GM21737 (cell line): ENCODE data around the gene SLC27A3.

Source experiments
- ATAC-seq: cut with Tn5 transposase; IDR thresholded peaks from one replicate; pipeline ENCODE4 v1.9.1; 2021; ENCODE audit warnings: mild to moderate bottlenecking, moderate library complexity; ENCODE audit not compliant: unreplicated experiment

Gene SLC27A3

DNA sequence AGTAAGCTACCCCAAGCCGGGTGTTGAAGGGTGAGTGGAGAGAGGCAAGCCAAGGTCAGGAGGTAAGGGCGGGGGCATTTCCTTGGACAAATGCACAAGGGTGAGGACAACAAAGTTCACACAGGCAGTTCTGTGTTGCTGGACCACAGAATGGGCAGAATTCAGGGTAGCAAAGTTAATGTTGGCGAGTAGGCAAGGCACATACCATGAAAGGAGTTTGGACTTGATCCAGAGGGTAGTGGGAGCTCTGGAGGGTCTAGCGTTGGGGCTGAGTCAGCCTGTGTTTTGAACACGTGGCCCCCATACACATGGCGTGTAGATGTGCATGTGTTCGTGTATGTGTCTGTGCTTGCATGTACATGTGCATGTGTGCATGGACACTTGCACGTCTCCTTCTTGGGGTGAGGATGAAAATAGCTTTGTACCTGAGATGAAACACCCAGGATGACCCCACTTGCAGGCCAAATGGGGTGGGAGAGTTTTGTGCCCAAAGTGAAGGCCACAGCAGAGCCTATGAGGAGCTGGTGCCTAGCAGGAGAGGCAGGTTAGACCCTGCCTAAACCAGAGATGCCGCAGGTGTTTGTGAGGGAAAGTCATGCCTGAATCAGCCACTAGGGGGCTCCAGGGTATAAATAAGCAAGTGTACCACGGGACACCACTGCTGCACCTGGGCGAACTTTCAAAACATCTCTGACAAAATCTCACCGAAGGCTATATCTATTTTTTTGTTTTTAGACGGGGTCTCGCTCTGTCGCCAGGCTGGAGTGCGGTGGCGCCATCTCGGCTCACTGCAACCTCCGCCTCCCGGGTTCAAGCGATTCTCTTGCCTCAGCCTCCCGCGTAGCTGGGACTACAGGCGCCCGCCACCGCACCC is 21.8 kb downstream of the SLC27A3 start:
- ATAC-seq = no peak

DNA sequence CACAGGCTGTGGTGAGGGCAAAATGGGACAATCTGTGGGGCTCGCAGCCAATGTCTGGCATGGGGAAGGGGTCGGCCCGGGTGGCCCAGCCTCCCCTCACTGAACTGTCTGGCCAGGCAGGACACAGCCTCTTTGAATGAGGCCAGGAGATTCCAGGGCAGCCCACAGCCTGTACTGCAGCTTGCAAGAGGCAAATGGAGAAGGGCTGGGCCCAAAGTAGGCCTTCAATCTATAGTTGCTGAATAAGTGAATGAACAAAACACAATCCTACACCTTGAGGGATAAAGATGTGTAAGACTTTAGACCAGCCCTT is 23.2 kb downstream of the SLC27A3 start:
- ATAC-seq = no peak

DNA sequence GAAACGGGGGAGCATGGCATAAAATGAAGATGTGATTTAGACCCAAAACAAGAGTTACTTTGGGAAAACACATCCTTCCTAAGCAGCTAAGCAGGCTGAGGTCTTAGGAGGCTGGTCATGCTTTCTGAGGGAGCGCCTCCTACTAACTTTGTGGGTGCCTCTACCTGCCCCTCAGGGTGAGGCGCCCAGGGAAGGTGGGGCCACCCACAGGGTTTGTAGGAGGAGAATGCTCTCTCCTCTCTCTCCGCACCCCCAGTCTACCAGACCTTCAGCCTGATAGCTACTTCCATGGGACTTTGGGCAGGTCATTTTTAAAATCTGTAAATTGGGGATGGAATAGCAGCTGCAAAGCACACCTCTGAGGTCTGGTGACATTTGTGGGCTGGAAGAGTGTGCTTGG is 23.8 kb downstream of the SLC27A3 start:
- ATAC-seq = no peak

DNA sequence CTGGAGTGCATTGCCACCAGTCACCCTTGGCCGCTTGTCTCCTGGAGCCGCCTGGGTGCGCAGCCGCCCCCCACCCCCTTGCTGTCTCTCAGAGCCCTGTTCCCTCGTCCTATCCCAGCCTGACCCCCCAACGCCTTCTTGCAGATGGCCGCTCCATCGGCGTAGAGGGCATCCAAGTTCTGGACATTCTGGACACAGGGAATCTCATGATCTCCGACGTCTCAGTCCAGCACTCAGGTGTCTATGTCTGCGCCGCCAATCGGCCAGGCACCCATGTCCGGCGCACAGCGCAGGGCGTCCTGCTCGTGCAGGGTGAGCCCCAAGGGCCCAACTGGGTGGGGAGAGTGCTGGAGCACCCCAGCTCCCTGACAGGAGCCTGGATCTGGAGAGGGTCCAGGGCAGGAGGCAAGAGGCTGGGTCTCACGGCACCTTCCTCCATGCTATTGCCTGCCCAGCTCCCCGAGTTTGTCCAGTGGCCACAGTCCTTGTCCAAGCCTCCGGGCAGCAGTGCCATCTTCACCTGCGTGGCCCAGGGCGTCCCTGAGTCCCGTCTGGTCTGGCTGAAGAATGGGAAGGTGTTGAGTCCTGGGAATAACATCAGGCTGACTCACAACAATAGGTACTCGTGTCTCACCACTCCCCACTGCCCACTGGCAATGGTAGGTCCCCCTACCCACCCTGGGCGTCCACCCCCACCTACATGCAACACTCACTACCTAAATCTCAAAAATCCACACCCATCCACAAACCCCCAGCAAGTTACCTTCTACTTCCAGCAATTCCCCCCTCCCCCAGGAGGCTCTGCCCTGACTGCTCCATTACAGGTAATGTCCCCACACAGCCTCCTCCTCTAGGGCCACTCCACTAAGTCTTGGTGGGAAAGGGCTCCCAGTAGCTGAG is 24.6 kb downstream of the SLC27A3 start:
- ATAC-seq = no peak

DNA sequence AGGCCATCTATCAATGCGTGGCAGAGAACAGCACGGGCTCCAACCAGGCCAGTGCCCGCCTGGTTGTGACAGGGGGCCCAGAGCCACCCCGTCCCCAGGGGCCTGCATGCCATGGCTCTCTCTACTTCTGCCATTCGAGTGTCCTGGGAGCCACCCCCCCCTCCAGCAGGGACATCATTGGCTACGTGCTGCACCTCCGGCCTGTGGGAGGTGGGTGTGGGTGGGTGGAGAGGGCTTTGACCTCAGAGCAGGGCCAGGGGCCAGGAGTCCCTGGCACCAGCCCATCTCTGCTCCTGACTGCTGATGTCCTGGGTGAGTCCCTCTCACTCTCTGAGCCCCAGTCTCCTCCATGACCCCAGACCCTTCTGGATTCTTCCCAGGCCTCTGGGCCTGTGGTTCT is 25.3 kb downstream of the SLC27A3 start:
- no peak for ATAC-seq

DNA sequence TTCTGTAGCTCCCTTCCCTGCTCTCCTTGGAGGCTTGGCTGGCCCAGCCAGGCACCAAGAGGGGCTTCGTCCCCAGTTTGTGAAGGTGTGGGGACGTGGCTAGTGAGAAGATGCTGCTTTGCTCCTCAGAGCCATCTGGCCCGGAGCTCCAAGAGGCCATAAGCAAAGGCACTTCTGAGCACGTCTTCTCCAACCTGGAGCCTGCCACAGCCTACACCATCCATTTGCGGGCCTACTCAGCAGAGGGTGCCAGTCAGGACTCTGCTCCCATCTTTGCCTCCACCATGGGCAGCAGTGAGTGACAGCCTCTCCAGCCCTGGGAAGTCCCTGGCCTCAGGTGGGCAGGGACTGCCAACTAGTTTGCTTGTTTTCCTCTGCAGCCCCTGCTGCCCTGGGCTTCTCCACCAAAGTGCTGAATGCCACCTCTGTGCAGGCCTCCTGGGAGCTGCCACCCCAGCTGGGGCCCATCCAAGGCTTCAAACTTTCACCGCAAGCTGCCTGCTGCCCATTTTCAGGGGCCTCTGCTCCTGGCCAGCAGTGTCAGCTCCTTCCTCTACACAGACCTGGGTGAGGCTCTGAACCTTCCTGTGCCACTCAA is 25.9 kb downstream of the SLC27A3 start:
- ATAC-seq = no peak

DNA sequence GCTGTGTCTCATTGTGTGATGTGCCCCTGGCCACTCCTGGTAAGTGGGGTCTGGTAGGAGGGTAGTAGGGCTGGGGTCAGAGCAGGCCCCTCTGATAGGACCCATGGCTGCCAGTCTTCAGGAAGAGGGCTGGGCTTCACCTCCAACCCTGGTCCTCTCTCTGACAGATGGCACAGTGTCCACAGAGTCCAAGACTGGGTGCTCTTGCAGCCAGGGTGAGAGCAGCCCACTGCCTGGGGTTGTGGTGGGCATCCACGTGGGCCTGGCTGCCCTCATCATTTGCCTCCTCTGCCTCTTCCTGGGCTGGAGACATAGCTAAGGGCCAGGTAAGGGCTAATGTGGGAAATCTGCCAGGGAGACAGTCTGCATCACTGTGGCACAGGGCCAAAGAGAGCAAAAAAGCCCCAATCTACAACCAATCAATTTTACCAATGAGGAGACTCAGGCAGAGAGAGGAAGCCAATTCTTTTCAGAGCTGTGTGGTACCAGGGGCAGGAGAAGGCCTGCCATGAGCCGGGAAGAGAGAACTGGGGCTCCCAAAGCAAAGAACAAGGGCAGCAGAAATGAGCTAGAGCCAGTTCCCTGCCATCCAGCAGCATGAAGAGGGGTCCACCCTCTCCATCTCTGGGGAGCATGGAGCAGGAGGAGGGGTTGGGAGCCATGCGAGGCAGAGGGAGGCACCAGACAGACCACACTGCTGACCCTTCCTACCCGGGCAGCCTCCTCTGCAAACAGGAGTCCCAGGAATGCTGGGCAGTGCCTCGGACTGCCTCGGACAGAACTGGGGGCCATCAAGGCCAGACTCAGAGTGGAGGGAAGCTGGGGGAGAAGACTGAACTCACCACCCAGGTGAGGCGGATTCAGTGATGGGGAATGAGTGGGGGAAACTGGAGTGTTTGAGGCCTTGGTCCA is 26.8 kb downstream of the SLC27A3 start:
- ATAC-seq = no peak

DNA sequence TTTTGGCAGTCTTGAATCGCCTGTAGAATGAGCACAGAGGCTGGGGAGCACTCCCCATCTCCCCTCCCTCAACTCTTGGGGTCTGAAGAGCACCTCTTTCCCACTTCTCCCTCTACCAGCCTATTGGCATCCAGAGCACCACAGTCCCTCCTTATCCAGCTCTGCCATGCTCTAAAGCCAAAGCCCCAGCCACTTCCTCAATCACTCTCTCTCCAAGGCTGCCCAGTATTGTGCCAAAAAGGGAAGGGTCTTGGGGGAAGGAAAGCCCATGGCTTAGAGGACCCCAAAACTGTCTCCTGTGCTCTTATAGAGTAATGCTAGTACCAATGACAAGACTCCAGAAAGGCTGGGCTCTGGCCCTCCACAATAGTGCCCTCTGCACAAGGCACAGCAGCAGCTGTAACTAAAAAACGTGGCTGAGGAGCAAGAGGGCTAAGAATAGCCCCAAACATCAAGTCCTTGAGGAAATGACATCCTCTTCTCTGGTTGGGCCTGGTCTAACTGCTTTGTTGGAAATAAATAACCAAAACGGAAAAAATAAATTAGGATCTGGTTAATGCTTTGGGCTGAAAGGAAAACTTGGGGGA is 28.4 kb downstream of the SLC27A3 start:
- no peak for ATAC-seq

DNA sequence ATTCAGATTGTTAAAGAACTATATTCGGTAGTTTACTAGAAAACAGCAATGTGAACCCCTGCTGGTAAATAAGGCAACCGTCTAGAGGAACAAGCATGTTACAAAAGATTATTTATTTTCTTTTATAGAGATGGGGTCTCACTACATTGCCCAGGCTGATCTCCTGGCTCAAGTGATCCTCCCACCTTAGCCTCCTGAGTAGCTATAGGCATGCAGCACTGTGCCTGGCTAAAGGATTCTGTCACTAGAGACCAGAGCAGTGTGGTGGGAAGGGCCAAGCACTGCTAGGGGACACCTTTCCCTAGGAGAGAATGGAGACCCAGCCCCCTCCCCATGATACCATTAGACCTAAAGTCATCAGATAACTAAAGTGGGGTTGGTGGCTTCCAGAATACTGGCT is 28.9 kb downstream of the SLC27A3 start:
- no peak for ATAC-seq

DNA sequence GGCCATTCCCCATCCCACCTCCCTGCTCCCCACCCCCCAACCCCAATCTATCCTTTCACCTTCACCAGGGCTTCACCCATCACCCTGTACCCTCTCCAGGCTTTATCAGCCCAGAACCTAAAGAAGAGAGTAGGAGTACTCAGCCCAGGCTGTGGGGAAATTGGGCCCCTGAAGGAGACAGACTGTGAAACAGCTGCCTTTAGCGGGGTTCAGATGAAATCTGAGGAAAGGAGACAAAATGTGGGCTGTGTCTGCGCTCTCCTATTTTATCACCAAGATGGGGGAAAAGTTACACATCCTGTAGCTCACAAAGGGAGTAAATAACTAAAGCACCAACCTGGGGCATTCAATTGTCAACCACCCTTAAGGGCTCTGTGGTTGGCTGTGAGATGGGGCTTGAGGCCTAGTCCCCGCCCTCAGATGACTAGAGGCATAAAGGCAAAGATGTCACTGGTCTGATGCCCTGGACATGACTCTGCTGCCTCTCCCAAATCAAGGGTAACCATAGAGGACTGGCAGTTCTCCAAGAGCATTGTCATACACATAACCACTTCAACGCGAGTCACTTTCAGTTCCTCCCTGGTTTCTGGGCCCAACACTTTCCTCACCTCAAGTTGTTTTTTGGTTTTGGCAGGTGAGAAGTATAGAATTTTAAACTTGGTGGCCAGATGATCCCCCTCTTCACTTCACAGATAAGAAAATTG is 30.0 kb downstream of the SLC27A3 start:
- peak; percentile 94 for ATAC-seq

DNA sequence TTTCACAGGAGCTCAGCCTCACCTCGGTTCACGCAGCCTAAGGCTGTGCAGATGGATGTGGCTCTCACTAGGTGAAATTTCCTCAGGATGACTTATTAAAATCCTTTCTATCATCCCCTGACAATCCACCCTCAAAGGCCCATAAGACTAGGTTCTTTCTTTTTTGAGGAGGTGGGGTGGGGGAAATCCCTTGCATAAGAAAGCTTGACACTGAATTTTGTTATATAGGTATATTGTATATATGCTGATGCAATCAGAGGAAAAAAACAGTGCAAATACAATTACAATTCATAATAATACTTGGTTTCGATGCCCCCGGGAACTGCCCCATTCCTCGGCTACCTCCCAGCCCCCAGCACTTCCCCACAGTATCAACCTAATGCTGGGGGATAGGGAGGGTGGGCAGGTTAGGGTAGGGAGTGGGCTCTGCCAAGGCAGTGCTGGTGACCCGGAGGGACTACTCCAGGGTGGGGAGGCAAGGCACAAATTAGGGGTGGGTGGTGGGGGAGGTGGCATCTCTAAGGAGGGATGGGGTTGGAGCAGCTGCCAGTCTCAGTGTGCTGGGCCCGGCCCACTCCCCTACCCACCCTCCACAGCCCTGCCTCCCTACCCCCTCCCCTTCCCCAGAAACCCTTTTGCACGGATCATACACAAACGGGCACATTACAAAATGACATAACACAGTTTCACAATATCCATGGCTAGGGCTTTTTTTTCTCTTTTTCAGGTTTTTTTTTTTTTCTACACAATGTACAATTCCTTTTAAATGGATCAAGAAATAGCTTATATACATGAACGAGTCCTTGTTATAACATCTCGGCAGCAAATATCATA is 30.9 kb downstream of the SLC27A3 start:
- ATAC-seq = peak; percentile 1

DNA sequence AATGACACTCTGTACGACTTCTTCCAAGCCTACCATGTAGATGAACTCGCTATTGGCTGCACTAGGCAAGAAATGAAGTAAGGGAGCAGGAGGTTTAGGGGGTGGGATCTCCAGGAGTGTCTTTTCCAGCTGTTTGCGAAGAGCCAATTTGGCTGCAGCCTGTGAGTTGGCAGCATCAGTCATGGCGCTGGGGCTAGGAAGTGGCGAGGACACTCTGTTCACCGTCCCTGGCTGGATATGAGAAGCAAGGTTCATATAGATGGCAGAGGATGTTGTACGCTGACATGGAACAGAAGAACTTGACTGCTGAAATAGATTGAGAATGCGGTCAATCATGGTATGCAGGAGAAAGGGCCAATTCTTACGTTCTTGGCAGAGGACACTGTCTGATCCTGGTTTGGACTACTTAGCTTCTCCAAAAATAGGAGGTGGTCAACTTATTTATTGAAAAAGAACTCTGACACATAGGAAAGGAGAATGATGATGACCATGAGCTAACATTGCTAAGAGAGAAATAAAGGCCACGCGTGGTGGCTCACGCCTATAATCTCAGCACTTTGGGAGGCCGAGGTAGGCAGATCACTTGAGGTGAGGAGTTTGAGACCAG is 41.2 kb downstream of the SLC27A3 start:
- ATAC-seq = no peak

DNA sequence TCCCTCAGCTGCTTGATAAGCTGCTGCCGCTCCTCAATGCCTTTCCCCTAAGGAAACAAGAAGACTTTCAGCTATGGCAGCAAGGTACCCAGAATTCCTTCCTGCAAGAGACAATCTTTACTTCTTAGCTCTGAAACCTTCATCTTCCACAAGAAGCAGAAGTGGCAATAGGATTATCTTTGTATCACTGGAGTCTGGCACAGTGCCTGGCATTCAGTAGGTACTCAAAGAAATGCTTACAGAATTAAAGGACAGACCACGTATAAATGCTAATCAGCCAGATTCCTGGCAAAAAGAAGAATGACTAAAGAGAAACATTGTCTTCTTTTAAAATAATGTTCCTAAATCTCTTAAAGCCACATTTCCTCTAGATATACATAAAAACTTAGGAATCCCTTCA is 43.7 kb downstream of the SLC27A3 start:
- no peak for ATAC-seq

DNA sequence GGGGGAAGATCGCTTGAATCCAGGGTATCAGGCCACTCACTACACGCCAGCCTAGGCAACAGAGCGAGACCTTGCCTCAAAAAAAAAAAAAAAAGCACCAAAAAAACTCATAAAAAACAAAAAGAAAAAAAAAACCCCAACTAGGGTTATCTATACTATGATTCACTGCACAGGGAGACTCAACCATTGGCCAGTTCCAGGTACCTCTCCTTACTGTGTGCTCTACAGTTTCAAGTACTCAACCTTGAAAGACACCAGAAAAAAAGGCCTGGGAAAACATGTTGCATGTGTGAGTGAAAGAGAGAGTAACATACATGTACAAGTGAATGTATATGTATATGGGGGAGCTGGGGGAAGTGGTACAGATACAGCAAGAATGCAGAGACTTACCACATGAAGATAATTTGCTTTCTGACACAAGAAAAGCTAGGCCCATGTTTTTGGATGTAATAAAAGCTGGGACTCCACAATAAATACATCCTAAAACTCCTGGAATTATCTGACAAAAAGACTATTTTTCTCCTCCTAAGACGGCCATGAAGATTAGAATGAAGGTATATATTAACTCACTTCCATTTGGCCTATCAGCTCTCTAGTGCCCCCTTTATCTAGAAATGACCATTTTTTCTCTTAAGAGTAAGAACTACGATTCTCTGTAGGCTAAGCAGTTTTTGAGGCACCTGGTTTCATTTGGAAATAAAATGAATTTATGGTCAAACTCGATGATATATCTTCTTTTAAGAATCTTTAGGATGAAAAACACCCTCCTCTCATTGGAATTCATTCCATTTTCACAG is 52.2 kb downstream of the SLC27A3 start:
- no peak for ATAC-seq
